Measurements from ENCODE around the gene VWA7.
A peak's percentile ranks its signal among the peaks of the same experiment; 100 is the strongest.
"Not testable (repeated sequence)": the region's sequence is repeated elsewhere in the genome, so short reads cannot be mapped to it uniquely, and the experiment has no call there.

The VWA7 gene

DNA sequence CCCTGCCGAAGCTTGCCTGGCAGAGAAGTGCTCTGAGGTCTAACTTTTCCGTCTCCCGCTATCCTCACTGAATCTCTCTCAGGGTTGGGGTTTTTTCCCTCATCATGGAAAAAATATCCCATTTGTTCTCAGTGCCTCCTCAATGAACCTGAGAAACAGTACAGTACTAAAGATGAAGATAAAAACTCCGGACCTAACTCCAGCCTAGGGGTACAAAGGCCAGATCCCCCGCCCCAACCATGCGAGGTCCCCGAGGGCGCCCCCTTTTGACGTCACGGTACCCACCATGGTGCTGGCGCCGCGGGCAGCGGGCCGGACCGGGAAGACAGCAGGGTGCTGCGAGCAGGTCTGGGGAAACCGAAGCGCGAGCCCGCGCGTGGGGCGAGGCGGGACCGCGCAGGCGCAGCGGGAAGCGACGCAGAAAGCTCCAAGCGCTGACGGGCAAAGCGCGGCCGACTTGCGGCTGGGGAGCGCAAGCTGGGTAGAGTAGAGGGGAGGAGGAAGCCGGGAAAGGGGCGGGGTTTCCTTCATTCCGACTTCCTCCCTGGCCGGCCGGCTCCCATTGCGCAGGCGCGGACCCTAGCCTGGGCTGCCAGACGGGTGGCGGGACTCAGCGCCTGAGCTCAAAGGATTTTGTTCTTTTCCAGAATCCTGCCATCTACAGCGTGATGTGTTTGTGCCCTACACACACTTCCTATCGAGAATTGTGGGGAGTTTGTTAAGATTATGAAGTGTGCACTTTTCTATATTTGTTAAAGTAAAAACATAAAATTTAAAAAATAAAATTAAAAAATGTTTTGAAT lies 29.5 kb upstream of the VWA7 start, which contains the start of gene LSM2:
Gene LSM2 (minus strand): TSS at position 497 of the 803 bp plus-strand sequence. CDS start 209 bp downstream, at position 288.
- peak within 1 kb of the TSS; percentile 89 for H3K27ac ChIP-seq
- TF ChIP-seq ZFX (IDR thresholded peaks at IDR 0.05), result peak; percentile 21; the same call in 1 of the 2 replicates
- TF ChIP-seq, protein P1, sequence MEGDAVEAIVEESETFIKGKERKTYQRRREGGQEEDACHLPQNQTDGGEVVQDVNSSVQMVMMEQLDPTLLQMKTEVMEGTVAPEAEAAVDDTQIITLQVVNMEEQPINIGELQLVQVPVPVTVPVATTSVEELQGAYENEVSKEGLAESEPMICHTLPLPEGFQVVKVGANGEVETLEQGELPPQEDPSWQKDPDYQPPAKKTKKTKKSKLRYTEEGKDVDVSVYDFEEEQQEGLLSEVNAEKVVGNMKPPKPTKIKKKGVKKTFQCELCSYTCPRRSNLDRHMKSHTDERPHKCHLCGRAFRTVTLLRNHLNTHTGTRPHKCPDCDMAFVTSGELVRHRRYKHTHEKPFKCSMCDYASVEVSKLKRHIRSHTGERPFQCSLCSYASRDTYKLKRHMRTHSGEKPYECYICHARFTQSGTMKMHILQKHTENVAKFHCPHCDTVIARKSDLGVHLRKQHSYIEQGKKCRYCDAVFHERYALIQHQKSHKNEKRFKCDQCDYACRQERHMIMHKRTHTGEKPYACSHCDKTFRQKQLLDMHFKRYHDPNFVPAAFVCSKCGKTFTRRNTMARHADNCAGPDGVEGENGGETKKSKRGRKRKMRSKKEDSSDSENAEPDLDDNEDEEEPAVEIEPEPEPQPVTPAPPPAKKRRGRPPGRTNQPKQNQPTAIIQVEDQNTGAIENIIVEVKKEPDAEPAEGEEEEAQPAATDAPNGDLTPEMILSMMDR (conservative IDR thresholded peaks at IDR 0.05), result no peak

DNA sequence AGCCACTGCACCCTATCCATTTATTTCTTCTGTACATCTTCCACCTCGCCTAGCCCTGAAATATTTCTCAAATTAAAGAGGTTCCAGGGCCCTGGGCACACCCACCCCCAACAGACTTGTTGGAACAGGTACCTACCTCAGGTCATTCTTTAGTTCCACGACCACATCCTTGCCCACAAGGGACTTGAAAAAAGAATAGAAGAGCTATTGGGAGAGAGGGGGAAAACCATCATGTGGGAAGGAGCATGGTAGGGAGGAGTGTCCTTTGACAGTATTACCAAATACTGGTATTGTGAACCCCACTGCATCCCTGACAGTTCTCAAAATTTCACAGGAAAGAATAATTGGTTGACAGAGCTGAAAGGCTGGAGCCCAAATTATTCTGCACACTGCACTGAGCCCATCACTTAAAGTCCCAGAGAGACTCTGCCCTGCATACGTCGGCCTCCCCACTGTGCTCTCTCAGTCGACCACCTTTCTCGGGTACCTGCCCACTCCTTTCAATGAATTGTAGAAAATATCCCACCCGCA lies 28.9 kb upstream of the VWA7 start:
- TF ChIP-seq ZFX (IDR thresholded peaks at IDR 0.05), result no peak
- TF ChIP-seq, protein P1 (conservative IDR thresholded peaks at IDR 0.05), result no peak
- H3K27ac ChIP-seq, result peak overlapping the region; percentile 89

DNA sequence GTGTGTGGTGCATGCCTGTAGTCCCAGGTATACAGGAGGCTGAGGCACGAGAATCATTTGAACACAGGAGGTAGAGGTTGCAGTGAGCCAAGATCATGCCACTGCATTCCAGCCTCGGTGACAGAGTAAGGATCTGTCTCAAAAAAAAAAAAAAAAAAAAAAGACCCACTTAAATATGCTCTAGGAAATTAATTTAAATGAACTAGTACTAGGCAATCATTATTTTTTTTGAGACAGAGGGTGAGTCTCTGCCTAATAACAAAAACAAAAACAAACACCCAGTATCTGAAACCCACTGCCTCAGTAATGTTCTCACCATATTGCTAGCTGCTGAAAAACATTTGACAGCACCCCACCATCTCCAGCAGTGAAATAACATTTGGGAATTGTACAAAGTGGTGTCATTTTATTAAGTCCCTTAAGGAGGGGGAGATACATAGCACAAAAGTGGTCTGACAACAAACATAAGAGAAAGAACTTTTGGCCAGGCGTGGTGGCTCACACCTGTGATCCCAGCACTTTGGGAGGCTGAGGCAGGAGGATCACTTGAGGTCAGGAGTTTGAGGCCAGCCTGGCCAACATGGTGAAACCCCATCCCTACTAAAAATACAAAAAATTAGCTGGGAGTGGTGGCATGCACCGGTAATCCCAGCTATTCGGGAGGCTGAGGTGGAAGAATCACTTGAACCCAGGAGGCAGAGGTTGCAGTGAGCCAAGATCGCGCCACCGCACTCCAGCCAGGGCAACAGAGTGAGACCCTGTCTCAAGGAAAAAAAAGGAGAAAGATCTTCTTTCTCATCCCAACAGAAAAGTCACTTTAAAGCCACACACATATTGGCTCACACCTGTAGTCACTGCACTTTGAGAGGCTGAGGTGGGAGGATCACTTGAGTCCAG lies 24.2 kb upstream of the VWA7 start:
- not testable (repeated sequence) for H3K27ac ChIP-seq

DNA sequence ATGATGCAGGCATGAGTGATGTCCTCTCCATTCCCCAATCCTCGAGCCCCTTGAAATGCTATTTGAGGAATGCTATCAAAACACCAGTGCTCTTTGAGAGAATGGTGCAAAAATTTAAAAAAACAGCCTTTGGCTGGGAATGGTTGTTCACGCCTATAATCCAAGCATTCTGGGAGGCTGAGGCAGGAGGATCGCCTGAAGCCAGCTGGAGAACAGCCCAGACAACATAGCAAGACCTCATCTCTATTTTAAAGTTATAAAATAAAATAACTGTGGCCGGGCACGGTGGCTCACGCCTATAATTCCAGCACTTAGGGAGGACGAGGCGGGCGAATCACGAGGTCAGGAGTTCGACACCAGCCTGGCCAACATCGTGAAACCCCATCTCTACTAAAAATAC lies 22.7 kb upstream of the VWA7 start:
- no peak for TF ChIP-seq ZFX (IDR thresholded peaks at IDR 0.05)
- TF ChIP-seq, protein P1 (conservative IDR thresholded peaks at IDR 0.05), result no peak
- H3K27ac ChIP-seq, result no peak overlapping the region

DNA sequence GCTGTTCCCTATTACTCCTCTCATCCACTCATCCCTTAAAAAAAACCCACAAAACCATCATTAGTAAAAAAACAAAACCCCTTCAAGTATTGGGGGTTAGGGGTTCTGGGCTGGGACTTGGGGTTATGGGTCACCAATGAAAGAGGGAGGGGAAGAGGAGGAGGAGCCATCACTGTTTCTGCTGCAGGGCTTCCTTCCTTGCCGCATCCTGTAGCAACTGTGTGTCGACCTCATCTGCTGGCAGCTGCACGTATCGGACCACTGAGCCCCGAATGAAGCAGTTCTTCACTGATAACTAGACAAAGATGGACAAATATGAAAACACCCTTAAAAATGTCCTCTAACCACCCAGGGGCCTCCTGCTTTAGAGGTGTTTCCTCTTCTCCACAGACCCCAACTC lies 20.5 kb upstream of the VWA7 start:
- no peak overlapping the region for H3K27ac ChIP-seq
- TF ChIP-seq, protein P1 (conservative IDR thresholded peaks at IDR 0.05), result no peak
- no peak for TF ChIP-seq ZFX (IDR thresholded peaks at IDR 0.05)

DNA sequence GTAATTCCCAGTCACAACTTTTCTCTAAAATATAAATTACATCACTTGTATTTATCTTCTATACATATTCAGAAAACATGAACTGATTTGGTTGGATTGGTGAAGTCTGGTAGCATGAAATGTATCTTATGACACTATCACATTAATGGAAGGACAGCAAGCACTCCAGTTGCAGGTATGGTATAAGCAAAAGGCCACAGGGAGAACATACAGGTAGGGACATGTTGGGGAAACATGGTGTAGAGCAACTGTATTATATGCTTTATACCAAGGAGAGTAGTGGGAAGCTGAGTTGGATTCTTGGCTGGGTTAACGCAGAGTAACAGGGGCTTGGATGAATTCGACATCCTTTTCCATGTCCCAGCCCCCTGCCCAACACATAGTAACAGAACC lies 19.9 kb upstream of the VWA7 start:
- H3K27ac ChIP-seq, result no peak overlapping the region
- TF ChIP-seq, protein P1 (conservative IDR thresholded peaks at IDR 0.05), result no peak
- TF ChIP-seq ZFX (IDR thresholded peaks at IDR 0.05), result no peak

DNA sequence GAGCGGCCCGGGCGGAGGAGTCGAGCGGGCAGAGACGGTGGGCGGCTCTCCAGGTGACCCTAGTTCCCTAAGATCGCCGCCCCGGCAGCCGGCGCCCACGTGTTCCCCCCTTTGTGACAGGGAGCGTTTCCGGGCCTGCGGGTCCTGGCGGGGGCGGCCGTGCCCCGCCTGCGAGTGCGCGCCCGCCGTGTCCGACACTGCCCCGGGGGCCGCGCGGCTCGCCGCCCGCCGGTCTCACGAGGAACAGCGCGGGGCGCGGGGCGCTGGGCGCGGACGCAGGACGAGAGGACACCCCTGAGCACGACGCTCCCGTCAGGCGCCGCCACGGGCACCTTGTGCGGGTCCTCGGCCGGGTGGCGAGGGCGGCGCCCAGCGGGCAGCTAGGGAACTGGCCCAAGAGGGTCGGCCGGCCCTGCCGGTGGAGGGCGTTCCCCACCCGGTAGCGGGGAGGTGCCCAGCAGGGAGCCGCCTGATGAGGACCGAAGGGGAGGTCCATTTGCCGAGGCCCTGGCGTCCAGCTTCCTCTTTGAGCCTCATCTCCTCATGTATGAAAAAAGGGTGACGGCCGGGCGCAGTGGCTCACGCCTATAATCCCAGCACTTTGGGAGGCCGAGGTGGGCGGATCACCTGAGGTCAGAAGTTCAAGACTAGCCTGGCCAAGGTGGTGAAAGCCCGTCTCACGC lies 18.6 kb upstream of the VWA7 start, which contains the start of gene VARS1:
Gene VARS1 (minus strand): TSS at position 137 of the 683 bp plus-strand sequence. CDS start 535 bp downstream, outside the sequence.
- TF ChIP-seq ZFX (IDR thresholded peaks at IDR 0.05), result peak; percentile 23; the same call in 1 of the 2 replicates
- TF ChIP-seq, protein P1 (conservative IDR thresholded peaks at IDR 0.05), result peak; percentile 91
- H3K27ac ChIP-seq, result peak within 1 kb of the TSS; percentile 94
